Esophagus muscularis mucosa (tissue), 4 donors: ENCODE results near the gene ZC3H18. TPM values are rescaled to one million over a fixed set of nuclear protein-coding genes. Genes with fewer than 3 reads are reported as not detected.

ENCODE experiments used
- DNase-seq: peaks from one replicate; pipeline ENCODE4 v3.0.0-alpha.2; 2017; ENCODE audit errors: extremely low spot score
- H3K27ac ChIP-seq, 4 donors: fragments of 200-600 bp; sonication (generic); replicated peaks in 1 of 4; 1 replicate in 3 of 4; 2 replicates in 1 of 4; pipeline ENCODE4 v1.5.1; 2016 to 2019; ENCODE audit warnings: mild to moderate bottlenecking in 1 of 4
- H3K27me3 ChIP-seq, 4 donors: fragments of 200-600 bp; sonication (generic); one replicate each; pipeline versions ENCODE4 v1.5.1 to v1.6.0; 2016 to 2019
- H3K36me3 ChIP-seq, 4 donors: fragments of 200-600 bp; sonication (generic); one replicate each; pipeline ENCODE4 v1.5.1; 2016 to 2019
- H3K4me1 ChIP-seq, 4 donors: fragments of 200-600 bp; sonication (generic); one replicate each; pipeline ENCODE4 v1.5.1; 2016 to 2019
- H3K4me3 ChIP-seq, 4 donors: fragments of 200-600 bp; sonication (generic); 1 replicate in 2 of 4; 2 replicates in 2 of 4; pipeline ENCODE4 v1.5.1; 2016 to 2019; ENCODE audit warnings: mild to moderate bottlenecking in 4 of 4, moderate library complexity in 1 of 4
- H3K9me3 ChIP-seq, 4 donors: fragments of 200-600 bp; sonication (generic); 1 replicate in 3 of 4; 2 replicates in 1 of 4; pipeline ENCODE4 v1.5.1; 2016 to 2019
- CTCF ChIP-seq, 3 experiments: fragments of 200-600 bp in 2 of 3; fragments of 450-650 bp in 1 of 3; sonication (generic) in 2 of 3; IDR thresholded peaks; one replicate each; pipeline ENCODE4 v1.5.1; 2017 to 2019; ENCODE audit warnings: antibody characterized with exemption in 3 of 3, mild to moderate bottlenecking in 2 of 3, moderate library complexity in 1 of 3
- EP300 ChIP-seq: sonication (generic); formaldehyde crosslinking; IDR thresholded peaks from one replicate; pipeline ENCODE4 v1.6.1; 2017; ENCODE audit warnings: antibody characterized with exemption
- POLR2A ChIP-seq: fragments of 450-650 bp; IDR thresholded peaks from one replicate; pipeline ENCODE4 v1.6.1; 2017; ENCODE audit warnings: antibody characterized with exemption, moderate library complexity, mild to moderate bottlenecking, low read depth
- POLR2AphosphoS5 ChIP-seq, 2 donors: sonication (generic); formaldehyde crosslinking; IDR thresholded peaks; one replicate each; pipeline ENCODE4 v1.6.1; 2017; ENCODE audit warnings: antibody characterized with exemption in 2 of 2
- WGBS: methylation state at CpG from one replicate; pipeline ENCODE4 v1.1.5; 2018; 5-methylcytosine and 5-hydroxymethylcytosine counted together
- intact Hi-C: fragments of 100-400 bp; cut with DNase I; formaldehyde crosslinking; loops from one replicate; pipeline ENCODE4 v1.15.1; 2023
- total RNA-seq, 4 donors: library from RNA; depleted of rRNA; stranded (reverse); fragments of >200 nt; gene quantifications; one replicate each; pipeline versions ENCODE4 v1.1.0 to v1.2.1, GENCODE V29; 2016

The ZC3H18 gene
- total RNA-seq, 4 donors from 2014 or later, result 15.9 to 29.1 (median 26.6) TPM

GRCh38 chr16:88531931-88532433 is 38.2 kb upstream of the ZC3H18 start:
- intact Hi-C loops, result no loop called here
- TF ChIP-seq POLR2A (no peak), POLR2AphosphoS5 (IDR thresholded peaks at IDR 0.05) (no peak), CTCF (IDR thresholded peaks at IDR 0.05) (no peak), EP300 (no peak)
- H3K9me3 ChIP-seq, result no peaks in the 10 kb centered on the region
- peaks cover 0 to 3% (median 0%) of the 10 kb centered on the region in 4 donors for H3K27me3 ChIP-seq
- H3K27ac ChIP-seq, result no peak overlapping the region
- peaks cover 26 to 46% (median 39%) of the 10 kb centered on the region in 4 donors for H3K4me1 ChIP-seq
- H3K36me3 ChIP-seq, result peaks cover 0 to 18% (median 10%) of the 10 kb centered on the region in 4 donors
- no peak overlapping the region for H3K4me3 ChIP-seq
- 88% methylated on average over 4 of the region's 34 CpGs for WGBS
- DNase-seq, result no peak

DNA sequence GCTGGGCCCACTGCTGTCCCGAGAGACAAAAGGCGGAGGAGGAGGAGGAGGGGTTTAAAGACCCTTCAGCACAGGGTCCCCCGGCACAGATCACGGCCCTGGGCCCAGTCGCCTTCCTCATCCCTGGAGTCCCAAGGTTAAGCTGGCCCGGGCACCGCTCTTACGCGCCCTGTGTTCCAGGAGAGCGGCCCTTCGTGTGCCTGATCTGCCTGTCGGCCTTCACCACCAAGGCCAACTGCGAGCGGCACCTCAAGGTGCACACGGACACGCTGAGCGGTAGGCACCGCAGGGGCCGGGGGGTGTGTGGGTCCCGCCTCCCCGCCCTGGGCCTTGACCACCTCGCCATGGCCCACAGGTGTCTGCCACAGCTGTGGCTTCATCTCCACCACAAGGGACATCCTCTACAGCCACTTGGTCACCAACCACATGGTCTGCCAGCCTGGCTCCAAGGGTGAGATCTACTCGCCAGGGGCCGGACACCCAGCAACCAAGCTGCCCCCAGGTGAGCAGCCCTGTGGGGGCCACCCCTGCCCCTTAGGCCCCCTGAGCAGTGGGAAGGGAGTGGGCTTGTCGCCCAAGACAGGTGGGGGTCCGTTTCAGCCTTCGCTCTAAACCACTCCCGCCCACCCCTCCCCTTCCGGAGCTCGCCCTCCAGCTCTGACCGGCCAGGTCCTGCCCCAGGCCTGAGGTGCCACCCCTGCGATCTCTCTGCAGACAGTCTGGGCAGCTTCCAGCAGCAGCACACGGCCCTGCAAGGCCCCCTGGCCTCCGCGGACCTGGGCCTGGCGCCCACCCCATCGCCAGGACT is 37.6 kb upstream of the ZC3H18 start:
- H3K36me3 ChIP-seq, result peaks cover 0 to 18% (median 10%) of the 10 kb centered on the region in 4 donors
- WGBS, result 87% methylated on average over 19 of the region's 37 CpGs
- H3K4me1 ChIP-seq, result peaks cover 20 to 39% (median 33%) of the 10 kb centered on the region in 4 donors
- H3K27ac ChIP-seq, result peak overlapping the region in 3 of 4 donors; percentile 57 to 80 (median 57)
- intact Hi-C loops, result no loop called here
- H3K4me3 ChIP-seq, result peak overlapping the region; percentile 74 to 99 (median 75)
- no peaks in the 10 kb centered on the region for H3K9me3 ChIP-seq
- TF ChIP-seq EP300, result no peak
- no peak for TF ChIP-seq POLR2AphosphoS5 (IDR thresholded peaks at IDR 0.05)
- TF ChIP-seq CTCF (IDR thresholded peaks at IDR 0.05), result no peak
- no peak for TF ChIP-seq POLR2A
- DNase-seq, result no peak
- no peaks in the 10 kb centered on the region for H3K27me3 ChIP-seq

DNA sequence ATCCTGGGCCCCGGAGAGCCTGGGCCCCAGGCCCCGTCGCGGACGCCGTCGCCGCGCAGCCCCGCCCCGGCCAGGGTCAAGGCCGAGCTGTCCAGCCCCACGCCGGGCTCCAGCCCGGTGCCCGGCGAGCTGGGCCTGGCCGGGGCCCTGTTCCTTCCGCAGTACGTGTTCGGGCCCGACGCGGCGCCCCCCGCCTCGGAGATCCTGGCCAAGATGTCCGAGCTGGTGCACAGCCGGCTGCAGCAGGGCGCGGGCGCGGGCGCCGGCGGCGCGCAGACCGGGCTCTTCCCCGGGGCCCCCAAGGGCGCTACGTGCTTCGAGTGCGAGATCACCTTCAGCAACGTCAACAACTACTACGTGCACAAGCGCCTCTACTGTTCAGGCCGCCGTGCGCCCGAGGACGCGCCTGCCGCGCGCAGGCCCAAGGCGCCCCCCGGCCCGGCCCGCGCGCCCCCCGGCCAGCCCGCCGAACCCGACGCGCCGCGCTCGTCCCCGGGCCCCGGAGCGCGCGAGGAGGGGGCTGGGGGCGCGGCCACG is 36.8 kb upstream of the ZC3H18 start:
- Histone ChIP-seq H3K36me3 (peaks cover 0 to 18% (median 10%) of the 10 kb centered on the region in 4 donors), H3K4me3 (peak overlapping the region; percentile 74 to 99 (median 75)), H3K27ac (peak overlapping the region; percentile 57 to 85 (median 68)), H3K4me1 (peaks cover 18 to 34% (median 29%) of the 10 kb centered on the region in 4 donors), H3K9me3 (no peaks in the 10 kb centered on the region), H3K27me3 (peaks cover 0 to 8% (median 0%) of the 10 kb centered on the region in 4 donors)
- no peak for DNase-seq
- intact Hi-C loops, result no loop called here
- no peak for TF ChIP-seq CTCF (IDR thresholded peaks at IDR 0.05)
- no CpG with 5 or more reads among the region's 79 CpGs for WGBS

GRCh38 chr16:88533932-88534637 is 36.1 kb upstream of the ZC3H18 start:
- peak overlapping the region; percentile 76 to 92 (median 86) for H3K27ac ChIP-seq
- peaks cover 0 to 14% (median under 1%) of the 10 kb centered on the region in 4 donors for H3K27me3 ChIP-seq
- H3K4me3 ChIP-seq, result peak overlapping the region; percentile 74 to 99 (median 75)
- H3K4me1 ChIP-seq, result peaks cover 18 to 34% (median 29%) of the 10 kb centered on the region in 4 donors
- TF ChIP-seq POLR2A, result no peak
- TF ChIP-seq EP300, result no peak
- TF ChIP-seq POLR2AphosphoS5 (IDR thresholded peaks at IDR 0.05), result peak; percentile 32 to 74
- TF ChIP-seq CTCF (IDR thresholded peaks at IDR 0.05), result no peak
- intact Hi-C loops, result no loop called here
- WGBS, result 20% methylated on average over 4 of the region's 114 CpGs
- H3K36me3 ChIP-seq, result peaks cover 0 to 14% (median 9%) of the 10 kb centered on the region in 4 donors
- H3K9me3 ChIP-seq, result no peaks in the 10 kb centered on the region
- DNase-seq, result no peak
